Type B pancreatic cell (in vitro differentiated cells): ENCODE data around the gene PARD3. TPM values are rescaled to one million over a fixed set of nuclear protein-coding genes. Genes with fewer than 3 reads are reported as not detected.

Experiments used
- DNase-seq: peaks from one replicate; pipeline ENCODE4 v3.0.0; 2021; ENCODE audit warnings: mixed read lengths; ENCODE audit not compliant: unreplicated experiment; ENCODE audit errors: extremely low spot score
- H3K27ac Mint-ChIP-seq: 2 replicates; pipeline ENCODE4 v1.8.0; 2021; ENCODE audit warnings: mild to moderate bottlenecking, mixed read lengths
- H3K27me3 Mint-ChIP-seq: 2 replicates; pipeline ENCODE4 v1.8.0; 2021; ENCODE audit warnings: mixed read lengths
- H3K36me3 Mint-ChIP-seq: 2 replicates; pipeline ENCODE4 v1.8.0; 2021; ENCODE audit warnings: mixed read lengths
- H3K4me1 Mint-ChIP-seq: one replicate; pipeline ENCODE4 v1.8.0; 2021; ENCODE audit warnings: mixed read lengths; ENCODE audit not compliant: unreplicated experiment
- H3K4me3 Mint-ChIP-seq: 2 replicates; pipeline ENCODE4 v1.8.0; 2021; ENCODE audit warnings: mild to moderate bottlenecking, mixed read lengths
- H3K9me3 Mint-ChIP-seq: 2 replicates; pipeline ENCODE4 v1.8.0; 2021; ENCODE audit warnings: mixed read lengths
- CTCF ChIP-seq: fragments of 200-600 bp; sonication (generic); conservative IDR thresholded peaks from 2 replicates; pipeline ENCODE4 v1.5.0; 2021; ENCODE audit warnings: antibody characterized with exemption, mild to moderate bottlenecking
- total RNA-seq: library from RNA; stranded (reverse); gene quantifications from 2 replicates; pipeline ENCODE4 v1.2.1, GENCODE V29; 2021; ENCODE audit warnings: low replicate concordance

PARD3 gene
- total RNA-seq, 1 donor from 2014 or later = 52.3 TPM

- Mint-ChIP-seq H3K4me1 (peaks cover 11% of the 10 kb centered on the region), H3K9me3 (no peaks in the 10 kb centered on the region), H3K27ac (no peak overlapping the region), H3K27me3 (no peaks in the 10 kb centered on the region), H3K4me3 (no peak overlapping the region), H3K36me3 (peaks cover 25% of the 10 kb centered on the region)
- no peak for TF ChIP-seq CTCF
- DNase-seq = no peak
These were observed 437.3 kb downstream of the PARD3 start for GRCh38 chr10:34377833-34378232.

- TF ChIP-seq CTCF = no peak
- Mint-ChIP-seq H3K36me3 (peaks cover 23% of the 10 kb centered on the region), H3K4me1 (peaks cover 11% of the 10 kb centered on the region), H3K9me3 (peaks cover 5% of the 10 kb centered on the region), H3K4me3 (no peak overlapping the region), H3K27ac (no peak overlapping the region), H3K27me3 (no peaks in the 10 kb centered on the region)
- DNase-seq = no peak
These were observed 440.6 kb downstream of the PARD3 start for GRCh38 chr10:34374356-34375045.

GRCh38 chr10:34373211-34373610 lies 441.9 kb downstream of the PARD3 start:
- Mint-ChIP-seq H3K9me3 (peaks cover 5% of the 10 kb centered on the region), H3K27ac (no peak overlapping the region), H3K27me3 (no peaks in the 10 kb centered on the region), H3K4me1 (peaks cover 11% of the 10 kb centered on the region), H3K4me3 (no peak overlapping the region), H3K36me3 (peaks cover 27% of the 10 kb centered on the region)
- TF ChIP-seq CTCF = no peak
- DNase-seq = no peak

GRCh38 chr10:34372509-34372908 lies 442.6 kb downstream of the PARD3 start:
- no peak for TF ChIP-seq CTCF
- DNase-seq = no peak
- no peak overlapping the region for H3K27ac Mint-ChIP-seq
- H3K27me3 Mint-ChIP-seq = no peaks in the 10 kb centered on the region
- no peak overlapping the region for H3K4me3 Mint-ChIP-seq
- H3K4me1 Mint-ChIP-seq = peaks cover 11% of the 10 kb centered on the region
- peaks cover 30% of the 10 kb centered on the region for H3K36me3 Mint-ChIP-seq
- H3K9me3 Mint-ChIP-seq = peaks cover 8% of the 10 kb centered on the region

- Mint-ChIP-seq H3K27ac (no peak overlapping the region), H3K9me3 (peaks cover 8% of the 10 kb centered on the region), H3K27me3 (no peaks in the 10 kb centered on the region), H3K4me1 (no peaks in the 10 kb centered on the region), H3K4me3 (no peak overlapping the region), H3K36me3 (peaks cover 37% of the 10 kb centered on the region)
- no peak for DNase-seq
- no peak for TF ChIP-seq CTCF
These were observed 445.0 kb downstream of the PARD3 start for GRCh38 chr10:34370126-34370525.
